ENCODE measurements around the gene SLC4A11.
"Not testable (repeated sequence)": the region's sequence is repeated elsewhere in the genome, so short reads cannot be mapped to it uniquely, and the experiment has no call there.

The SLC4A11 gene

GRCh38 chr20:3192226-3193015, 46.6 kb downstream of the SLC4A11 start:
- Mint-ChIP-seq H3K27me3 (no peaks in the 10 kb centered on the region), H3K4me3 (no peak overlapping the region), H3K36me3 (peaks cover 33% of the 10 kb centered on the region), H3K9me3 (no peaks in the 10 kb centered on the region), H3K27ac (no peak overlapping the region), H3K4me1 (peaks cover 6% of the 10 kb centered on the region)
- ATAC-seq (ENCODE audit: low read depth) (no peak), DNase-seq (ENCODE audit: low spot score in 2 of 2) (no peak)

DNA sequence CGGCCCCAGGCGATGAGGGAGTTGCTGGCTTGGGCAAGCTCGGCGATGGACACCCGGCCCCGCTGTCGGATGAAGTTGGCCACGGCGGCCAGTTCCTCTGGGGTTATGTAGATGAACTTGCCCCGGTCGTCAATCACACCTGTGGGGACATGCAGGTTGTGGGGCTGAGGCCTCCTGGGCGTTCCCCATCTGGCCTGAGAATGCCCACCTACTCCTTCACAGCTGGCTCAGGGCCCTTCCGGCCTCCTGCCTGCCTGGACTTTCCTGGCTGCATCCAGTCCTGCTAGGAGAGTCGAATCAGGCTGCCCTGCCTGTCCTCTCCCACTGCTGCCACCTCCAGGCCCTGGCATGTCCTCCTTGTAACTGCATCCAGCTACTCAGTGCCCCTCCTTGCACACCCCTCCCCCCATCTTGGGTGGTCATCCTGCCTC, 48.3 kb downstream of the SLC4A11 start:
- Mint-ChIP-seq H3K4me3 (no peak overlapping the region), H3K27me3 (no peaks in the 10 kb centered on the region), H3K27ac (no peak overlapping the region), H3K4me1 (peaks cover 2% of the 10 kb centered on the region), H3K9me3 (no peaks in the 10 kb centered on the region), H3K36me3 (peaks cover 30% of the 10 kb centered on the region)
- ATAC-seq (ENCODE audit: low read depth): no peak
- DNase-seq (ENCODE audit: low spot score in 2 of 2): no peak

DNA sequence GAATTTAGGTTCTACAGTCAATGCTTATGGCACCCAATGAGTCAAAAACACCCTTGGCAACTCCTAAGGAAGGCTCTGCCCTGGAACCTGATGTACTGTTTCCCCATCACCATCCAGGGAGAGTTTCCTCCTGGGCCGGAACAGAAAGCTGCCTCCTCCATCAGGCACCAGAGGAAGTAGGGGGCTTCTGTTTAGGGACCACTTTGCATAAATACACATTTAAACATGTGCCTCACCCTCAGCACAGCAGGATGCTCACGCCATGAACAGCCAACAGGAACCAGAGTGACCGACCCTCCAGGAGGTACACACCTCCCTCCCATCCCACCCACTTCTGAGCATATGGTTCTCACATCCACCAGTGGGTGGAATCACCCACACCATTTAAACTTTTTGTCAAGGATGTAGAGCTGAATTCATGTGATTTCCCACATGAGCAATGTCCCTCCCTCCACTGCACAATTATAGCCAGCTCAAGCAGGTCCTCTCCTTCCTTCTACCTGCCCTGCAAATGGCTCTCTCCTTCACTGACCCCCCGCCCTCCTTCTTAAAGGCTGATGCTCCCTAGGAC, 49.3 kb downstream of the SLC4A11 start:
- Mint-ChIP-seq H3K27ac (no peak overlapping the region), H3K27me3 (no peaks in the 10 kb centered on the region), H3K4me1 (no peaks in the 10 kb centered on the region), H3K36me3 (peaks cover 24% of the 10 kb centered on the region), H3K9me3 (no peaks in the 10 kb centered on the region), H3K4me3 (no peak overlapping the region)
- no peak for DNase-seq (ENCODE audit: low spot score in 2 of 2)
- ATAC-seq (ENCODE audit: low read depth): no peak

DNA sequence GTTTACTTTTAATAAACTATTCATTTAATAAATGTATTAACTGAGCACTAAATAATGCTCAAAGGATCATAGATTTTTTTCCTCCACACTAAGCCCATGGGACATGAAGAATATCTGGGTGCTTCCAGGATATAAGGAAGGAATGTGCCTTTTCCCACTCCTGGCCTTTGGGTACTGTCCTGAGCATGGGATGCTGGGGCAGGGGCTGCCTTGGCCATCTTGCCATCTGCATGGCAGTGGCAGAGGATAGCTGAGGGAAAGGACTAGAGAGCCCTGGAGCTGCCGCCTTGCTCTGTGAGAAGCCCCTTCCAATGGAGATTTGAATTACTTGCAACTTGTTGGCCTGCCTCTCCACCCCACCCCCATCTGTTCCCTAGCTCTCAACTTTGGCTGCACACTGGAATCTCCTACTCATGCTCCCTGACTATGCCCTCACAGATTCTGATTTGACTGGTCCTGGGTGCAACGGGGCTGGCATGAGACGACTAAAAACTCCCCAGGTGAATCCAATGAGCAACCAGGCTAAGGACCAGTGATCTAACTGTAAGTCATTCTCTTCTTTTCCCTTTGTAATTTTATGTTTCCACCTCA, 50.1 kb downstream of the SLC4A11 start:
- H3K27ac Mint-ChIP-seq: no peak overlapping the region
- peaks cover 21% of the 10 kb centered on the region for H3K36me3 Mint-ChIP-seq

DNA sequence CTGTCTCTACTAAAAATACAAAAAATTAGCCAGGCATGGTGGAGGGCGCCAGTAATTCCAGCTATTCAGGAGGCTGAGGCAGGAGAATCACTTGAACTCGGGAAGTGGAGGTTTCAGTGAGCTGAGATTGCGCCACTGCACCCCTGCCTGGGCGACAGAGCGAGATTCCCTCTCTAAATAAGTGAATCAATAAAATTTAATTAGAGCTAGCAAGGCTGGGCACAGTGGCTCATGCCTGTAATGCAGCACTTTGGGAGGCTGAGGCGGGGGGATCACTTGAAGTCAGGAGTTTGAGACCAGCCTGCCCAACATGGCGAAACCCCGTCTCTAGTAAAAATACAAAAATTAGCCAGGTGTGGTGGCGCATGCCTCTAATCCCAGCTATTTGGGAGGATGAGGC, 51.1 kb downstream of the SLC4A11 start:
- H3K27me3 Mint-ChIP-seq; H3K4me1 Mint-ChIP-seq; H3K4me3 Mint-ChIP-seq; DNase-seq (ENCODE audit: low spot score in 2 of 2); ATAC-seq (ENCODE audit: low read depth); H3K9me3 Mint-ChIP-seq; H3K27ac Mint-ChIP-seq: not testable (repeated sequence)
- peaks cover 19% of the 10 kb centered on the region for H3K36me3 Mint-ChIP-seq

More for the DNA sequence above, 50.1 kb downstream of the SLC4A11 start:
- ATAC-seq (ENCODE audit: low read depth) (no peak), DNase-seq (ENCODE audit: low spot score in 2 of 2) (no peak)
- H3K27me3 Mint-ChIP-seq: no peaks in the 10 kb centered on the region
- no peaks in the 10 kb centered on the region for H3K9me3 Mint-ChIP-seq
- no peaks in the 10 kb centered on the region for H3K4me1 Mint-ChIP-seq
- H3K4me3 Mint-ChIP-seq: no peak overlapping the region

GRCh38 chr20:3183896-3184612, 54.9 kb downstream of the SLC4A11 start:
- Mint-ChIP-seq H3K4me3 (no peak overlapping the region), H3K27ac (no peak overlapping the region), H3K36me3 (peaks cover 2% of the 10 kb centered on the region), H3K27me3 (no peaks in the 10 kb centered on the region), H3K4me1 (no peaks in the 10 kb centered on the region), H3K9me3 (no peaks in the 10 kb centered on the region)
- ATAC-seq (ENCODE audit: low read depth) (no peak), DNase-seq (ENCODE audit: low spot score in 2 of 2) (no peak)

DNA sequence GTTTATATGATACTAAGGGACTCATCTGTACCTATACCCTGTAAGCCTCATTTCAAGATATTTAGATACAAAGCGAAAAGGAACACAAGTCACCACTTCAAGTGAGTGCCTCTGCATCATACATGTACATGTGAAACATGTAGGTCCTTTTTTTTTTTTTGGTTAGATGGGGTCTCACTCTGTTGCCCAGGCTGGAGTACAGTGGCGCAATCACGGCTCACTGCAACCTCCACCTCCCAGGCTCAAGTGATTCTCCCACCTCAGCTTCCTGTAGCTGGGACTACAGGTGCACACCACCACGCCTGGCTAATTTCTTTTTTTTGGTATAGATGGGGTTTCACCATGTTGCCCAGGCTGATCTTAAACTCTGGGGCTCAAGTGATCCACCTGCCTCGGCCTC, 56.6 kb downstream of the SLC4A11 start:
- not testable (repeated sequence) for ATAC-seq (ENCODE audit: low read depth); H3K4me3 Mint-ChIP-seq; DNase-seq (ENCODE audit: low spot score in 2 of 2); H3K4me1 Mint-ChIP-seq; H3K27me3 Mint-ChIP-seq; H3K9me3 Mint-ChIP-seq; H3K27ac Mint-ChIP-seq; H3K36me3 Mint-ChIP-seq

DNA sequence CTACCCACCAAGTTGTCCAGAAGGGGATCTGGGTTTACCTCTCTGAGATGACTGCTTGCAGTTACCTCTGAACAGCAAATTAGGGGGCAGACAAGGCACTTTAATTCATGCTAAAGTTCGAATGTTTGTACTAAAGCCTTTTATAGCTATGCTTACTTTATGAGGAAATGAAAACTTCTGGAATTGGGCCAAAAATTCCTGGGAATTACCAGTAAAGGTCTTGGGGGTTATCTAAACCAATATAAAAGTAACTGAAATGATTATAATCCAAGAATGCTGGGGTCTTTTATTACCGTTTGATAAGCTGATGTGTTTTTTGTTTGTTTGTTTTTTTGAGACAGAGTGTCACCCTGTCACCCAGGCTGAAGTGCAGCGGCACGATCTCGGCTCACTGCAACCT, 57.7 kb downstream of the SLC4A11 start:
- ATAC-seq (ENCODE audit: low read depth) (no peak), DNase-seq (ENCODE audit: low spot score in 2 of 2) (no peak)
- H3K27ac Mint-ChIP-seq: no peak overlapping the region
- peaks cover 2% of the 10 kb centered on the region for H3K36me3 Mint-ChIP-seq
- H3K4me1 Mint-ChIP-seq: no peaks in the 10 kb centered on the region
- H3K4me3 Mint-ChIP-seq: no peak overlapping the region
- H3K9me3 Mint-ChIP-seq: no peaks in the 10 kb centered on the region
- H3K27me3 Mint-ChIP-seq: no peaks in the 10 kb centered on the region

DNA sequence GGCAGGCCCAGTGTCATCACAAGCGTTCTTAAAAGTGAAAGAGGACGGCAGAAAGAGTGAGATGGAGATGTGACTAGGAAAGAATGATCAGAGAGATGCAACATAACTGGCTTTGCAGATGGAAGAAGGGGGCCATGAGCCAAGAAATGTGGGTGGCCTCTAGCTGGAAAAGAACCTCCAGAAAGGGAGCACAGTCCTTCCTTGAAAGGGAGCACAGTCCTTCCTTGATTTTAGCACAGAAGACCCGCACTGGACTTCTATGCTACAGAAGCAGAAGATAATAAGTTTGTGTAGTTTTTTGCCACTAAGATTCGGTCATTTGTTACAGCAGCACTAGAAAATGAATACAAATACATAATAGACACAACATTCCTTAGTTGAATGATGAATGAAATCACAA, 58.7 kb downstream of the SLC4A11 start:
- DNase-seq (ENCODE audit: low spot score in 2 of 2): no peak
- Mint-ChIP-seq H3K27ac (no peak overlapping the region), H3K27me3 (no peaks in the 10 kb centered on the region), H3K9me3 (no peaks in the 10 kb centered on the region), H3K36me3 (no peaks in the 10 kb centered on the region), H3K4me3 (no peak overlapping the region), H3K4me1 (no peaks in the 10 kb centered on the region)
- ATAC-seq (ENCODE audit: low read depth): no peak

DNA sequence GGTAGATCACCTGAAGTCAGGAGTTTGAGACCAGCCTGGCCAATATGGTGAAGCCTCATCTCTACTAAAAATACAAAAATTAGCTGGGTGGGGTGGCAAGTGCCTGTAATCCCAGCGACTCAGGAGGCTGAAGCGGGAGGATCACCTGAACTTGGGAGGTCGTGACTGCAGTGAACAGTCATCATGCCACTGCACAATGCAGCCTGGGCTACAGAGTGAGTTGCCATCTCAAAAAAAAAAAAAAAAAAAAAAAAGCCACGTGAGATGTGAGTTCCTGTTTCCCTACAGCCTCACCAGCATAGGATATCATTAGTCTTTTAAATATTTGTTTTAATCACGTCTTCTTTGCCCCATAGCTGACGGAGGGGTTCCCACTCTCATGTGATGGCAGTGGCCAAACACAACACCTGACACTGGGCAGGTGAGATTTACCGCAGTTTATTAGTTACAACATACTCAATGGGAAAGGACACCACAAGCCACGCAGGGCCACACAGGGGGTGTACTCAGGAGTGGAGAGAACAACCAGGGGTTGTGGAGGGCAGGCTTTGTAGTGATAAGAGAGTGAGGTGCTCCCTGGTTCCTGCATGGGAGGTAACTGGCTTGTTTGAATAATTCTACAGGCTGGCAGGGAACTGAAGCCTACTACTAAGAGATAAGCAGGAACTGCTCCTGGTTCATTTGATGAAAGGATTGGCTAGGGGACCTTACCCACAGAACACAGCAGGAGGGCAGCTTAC, 61.1 kb downstream of the SLC4A11 start:
- H3K27me3 Mint-ChIP-seq: no peaks in the 10 kb centered on the region
- no peaks in the 10 kb centered on the region for H3K4me1 Mint-ChIP-seq
- H3K36me3 Mint-ChIP-seq: no peaks in the 10 kb centered on the region
- DNase-seq (ENCODE audit: low spot score in 2 of 2) (no peak), ATAC-seq (ENCODE audit: low read depth) (no peak)
- no peak overlapping the region for H3K27ac Mint-ChIP-seq
- H3K9me3 Mint-ChIP-seq: no peaks in the 10 kb centered on the region
- no peak overlapping the region for H3K4me3 Mint-ChIP-seq

Measured in memory B cell (primary cell).